ENCODE data around the gene WNT1.

The WNT1 gene

DNA sequence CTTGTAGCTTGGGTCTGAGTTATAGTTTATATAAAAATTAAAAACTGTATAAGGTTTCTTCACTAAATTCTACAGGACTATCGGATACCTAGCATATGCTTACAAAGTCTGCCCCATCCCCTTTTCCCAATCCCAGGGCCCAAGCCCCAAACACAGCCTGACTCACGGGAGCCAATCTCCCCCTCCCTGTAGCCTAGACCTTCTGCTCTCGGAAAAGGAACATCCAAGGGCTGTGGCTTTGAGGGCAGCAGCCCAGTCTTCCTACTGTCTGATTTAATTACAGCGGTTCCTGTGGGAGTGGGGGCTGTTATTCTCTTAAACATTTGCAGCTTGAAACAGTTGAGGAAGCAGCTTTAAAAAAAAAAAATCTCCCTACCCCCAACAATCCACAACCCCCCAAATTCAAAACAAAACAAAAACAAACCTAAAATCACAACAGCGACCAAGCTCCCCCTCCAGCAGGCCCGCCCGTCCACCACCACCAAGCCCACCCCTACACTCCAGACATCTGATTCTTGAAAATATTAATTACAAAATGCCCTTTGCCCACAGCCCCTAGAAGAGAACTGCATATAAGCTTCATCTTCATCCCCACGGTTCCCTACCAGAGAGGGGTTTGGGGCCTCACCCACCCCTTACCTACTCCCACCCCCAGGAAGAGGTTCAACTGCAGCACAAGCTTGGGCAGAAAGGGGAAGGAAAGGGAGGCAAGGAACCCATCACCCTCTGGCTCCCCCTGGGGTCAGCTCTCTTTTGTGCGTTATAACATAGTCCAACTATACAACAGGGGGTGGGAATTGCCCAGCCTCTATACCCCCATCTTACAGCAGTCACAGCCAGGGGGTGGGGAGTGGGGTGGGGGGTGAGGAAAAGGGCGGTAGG lies 41.6 kb downstream of the WNT1 start:
- H3K27ac ChIP-seq (ENCODE audit: low read length): peak overlapping the region; percentile 81
- H2AFZ ChIP-seq (ENCODE audit: low read depth, low read length): no peak overlapping the region
- no peak for TF ChIP-seq EZH2phosphoT487 (IDR thresholded peaks at IDR 0.05; ENCODE audit: low read depth)
- TF ChIP-seq, protein P1, sequence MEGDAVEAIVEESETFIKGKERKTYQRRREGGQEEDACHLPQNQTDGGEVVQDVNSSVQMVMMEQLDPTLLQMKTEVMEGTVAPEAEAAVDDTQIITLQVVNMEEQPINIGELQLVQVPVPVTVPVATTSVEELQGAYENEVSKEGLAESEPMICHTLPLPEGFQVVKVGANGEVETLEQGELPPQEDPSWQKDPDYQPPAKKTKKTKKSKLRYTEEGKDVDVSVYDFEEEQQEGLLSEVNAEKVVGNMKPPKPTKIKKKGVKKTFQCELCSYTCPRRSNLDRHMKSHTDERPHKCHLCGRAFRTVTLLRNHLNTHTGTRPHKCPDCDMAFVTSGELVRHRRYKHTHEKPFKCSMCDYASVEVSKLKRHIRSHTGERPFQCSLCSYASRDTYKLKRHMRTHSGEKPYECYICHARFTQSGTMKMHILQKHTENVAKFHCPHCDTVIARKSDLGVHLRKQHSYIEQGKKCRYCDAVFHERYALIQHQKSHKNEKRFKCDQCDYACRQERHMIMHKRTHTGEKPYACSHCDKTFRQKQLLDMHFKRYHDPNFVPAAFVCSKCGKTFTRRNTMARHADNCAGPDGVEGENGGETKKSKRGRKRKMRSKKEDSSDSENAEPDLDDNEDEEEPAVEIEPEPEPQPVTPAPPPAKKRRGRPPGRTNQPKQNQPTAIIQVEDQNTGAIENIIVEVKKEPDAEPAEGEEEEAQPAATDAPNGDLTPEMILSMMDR (IDR thresholded peaks at IDR 0.05; ENCODE audit: low read depth, low read length): peak; percentile 45
- peaks cover 19% of the 10 kb centered on the region for H3K79me2 ChIP-seq (ENCODE audit: low read length)
- peak overlapping the region; percentile 91 for H3K4me3 ChIP-seq (ENCODE audit: low read length)
- peaks cover 17% of the 10 kb centered on the region for H3K36me3 ChIP-seq (replicated peaks; ENCODE audit: low read depth, low read length)
- H3K9ac ChIP-seq (ENCODE audit: low read length): peak overlapping the region; percentile 86
- H3K9me3 ChIP-seq (ENCODE audit: insufficient read depth, low read length): no peaks in the 10 kb centered on the region
- H4K20me1 ChIP-seq (ENCODE audit: insufficient read depth, low read length): no peaks in the 10 kb centered on the region
- peak overlapping the region; percentile 89 for H3K4me2 ChIP-seq (ENCODE audit: low read length)
- peaks cover 16% of the 10 kb centered on the region for H3K4me1 ChIP-seq (ENCODE audit: low read length)
- H3K27me3 ChIP-seq (ENCODE audit: low read depth, low read length): no peaks in the 10 kb centered on the region

DNA sequence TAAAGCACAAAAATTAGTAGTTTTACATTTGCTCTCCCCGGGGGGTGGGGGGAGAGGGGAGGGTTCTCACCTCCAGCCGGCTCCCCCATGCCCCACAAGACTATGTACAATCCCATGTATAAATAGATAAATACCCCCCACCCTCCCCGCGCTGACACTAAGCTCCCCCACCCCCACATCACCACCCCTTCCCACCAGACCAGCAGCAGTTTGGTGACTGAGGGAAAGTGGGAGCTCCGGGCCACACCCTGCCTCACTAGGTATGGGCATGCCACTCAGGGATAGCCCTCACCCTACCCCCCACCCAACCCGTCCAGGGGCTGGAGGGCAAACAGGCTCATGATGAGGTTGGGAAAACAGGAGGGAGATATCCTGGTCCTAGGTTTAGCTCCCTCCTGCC lies 42.3 kb downstream of the WNT1 start:
- Histone ChIP-seq H3K79me2 (ENCODE audit: low read length) (peaks cover 19% of the 10 kb centered on the region), H3K27ac (ENCODE audit: low read length) (no peak overlapping the region), H4K20me1 (ENCODE audit: insufficient read depth, low read length) (no peaks in the 10 kb centered on the region), H3K27me3 (ENCODE audit: low read depth, low read length) (no peaks in the 10 kb centered on the region), H2AFZ (ENCODE audit: low read depth, low read length) (no peak overlapping the region), H3K4me3 (ENCODE audit: low read length) (no peak overlapping the region), H3K36me3 (replicated peaks; ENCODE audit: low read depth, low read length) (peaks cover 20% of the 10 kb centered on the region), H3K9ac (ENCODE audit: low read length) (no peak overlapping the region), H3K4me2 (ENCODE audit: low read length) (no peak overlapping the region), H3K9me3 (ENCODE audit: insufficient read depth, low read length) (no peaks in the 10 kb centered on the region), H3K4me1 (ENCODE audit: low read length) (peaks cover 16% of the 10 kb centered on the region)
- TF ChIP-seq, protein P1 (IDR thresholded peaks at IDR 0.05; ENCODE audit: low read depth, low read length): no peak
- TF ChIP-seq EZH2phosphoT487 (IDR thresholded peaks at IDR 0.05; ENCODE audit: low read depth): no peak

DNA sequence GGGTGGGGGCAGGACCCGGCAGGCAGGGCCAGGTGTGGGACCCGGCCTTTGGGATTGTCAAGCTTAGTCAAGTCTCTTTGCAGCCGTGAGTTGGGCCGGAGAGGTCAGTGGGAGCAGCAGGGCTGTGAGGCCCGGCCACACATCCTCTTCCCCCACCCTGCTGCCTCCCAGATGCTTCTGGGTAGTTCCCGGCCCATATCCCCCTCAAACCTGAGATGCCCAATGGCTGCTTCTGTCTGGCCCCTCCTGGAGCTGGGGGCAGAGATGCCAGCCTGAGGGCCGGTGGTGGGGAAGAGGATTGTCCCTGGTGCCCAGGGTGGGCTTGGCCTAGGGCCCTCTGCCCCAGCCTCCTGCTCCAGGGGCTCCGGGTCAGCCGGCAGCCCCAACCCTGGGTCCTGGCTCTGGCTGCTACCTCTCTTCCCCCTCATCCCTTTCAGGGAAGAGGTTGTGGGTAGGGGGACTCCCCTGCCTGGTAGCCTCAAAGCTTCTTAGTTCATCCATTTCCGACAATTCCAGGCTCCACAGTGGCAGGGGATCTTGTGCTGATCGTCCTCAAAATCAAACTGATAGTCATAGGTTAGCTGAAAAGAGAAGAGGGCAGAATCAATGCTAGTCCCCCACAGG lies 43.3 kb downstream of the WNT1 start:
- H3K9ac ChIP-seq (ENCODE audit: low read length): no peak overlapping the region
- H3K9me3 ChIP-seq (ENCODE audit: insufficient read depth, low read length): no peaks in the 10 kb centered on the region
- H3K79me2 ChIP-seq (ENCODE audit: low read length): peaks cover 19% of the 10 kb centered on the region
- H3K27me3 ChIP-seq (ENCODE audit: low read depth, low read length): no peaks in the 10 kb centered on the region
- peaks cover 30% of the 10 kb centered on the region for H3K36me3 ChIP-seq (replicated peaks; ENCODE audit: low read depth, low read length)
- H3K4me1 ChIP-seq (ENCODE audit: low read length): peaks cover 16% of the 10 kb centered on the region
- H4K20me1 ChIP-seq (ENCODE audit: insufficient read depth, low read length): no peaks in the 10 kb centered on the region
- no peak overlapping the region for H3K4me3 ChIP-seq (ENCODE audit: low read length)
- no peak overlapping the region for H3K4me2 ChIP-seq (ENCODE audit: low read length)
- TF ChIP-seq EZH2phosphoT487 (IDR thresholded peaks at IDR 0.05; ENCODE audit: low read depth): no peak
- TF ChIP-seq, protein P1 (IDR thresholded peaks at IDR 0.05; ENCODE audit: low read depth, low read length): no peak
- H3K27ac ChIP-seq (ENCODE audit: low read length): no peak overlapping the region
- H2AFZ ChIP-seq (ENCODE audit: low read depth, low read length): no peak overlapping the region

DNA sequence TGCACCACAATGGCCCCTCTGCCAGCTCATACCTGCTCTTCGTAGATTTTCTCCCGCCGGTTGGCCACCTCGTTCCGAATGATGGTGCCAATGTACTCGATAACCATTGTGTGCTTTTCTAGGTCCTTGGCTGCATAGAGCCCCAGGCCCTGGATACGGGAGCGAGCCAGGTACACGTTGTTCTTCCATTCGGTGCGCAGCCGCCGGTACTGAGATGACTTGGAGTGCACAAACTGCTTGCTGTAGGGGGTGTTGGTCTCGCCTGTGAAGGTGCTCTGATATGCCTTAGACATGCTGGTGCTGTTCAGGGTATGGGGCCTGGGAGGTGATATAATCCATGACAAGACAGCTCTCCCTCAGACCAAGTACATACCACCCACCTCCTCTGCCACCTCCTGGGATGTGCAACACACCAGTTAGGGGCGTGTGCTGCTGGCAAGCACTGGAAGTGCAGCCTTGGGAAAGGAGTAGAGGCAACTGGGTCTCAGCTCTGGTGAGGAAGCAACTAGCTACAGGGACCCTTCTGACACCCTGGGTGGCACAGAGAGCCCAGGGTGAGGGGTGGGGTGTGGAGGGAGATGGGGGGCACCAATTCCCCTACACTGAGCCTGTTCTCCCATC lies 44.5 kb downstream of the WNT1 start:
- Histone ChIP-seq H3K79me2 (ENCODE audit: low read length) (peaks cover 7% of the 10 kb centered on the region), H3K4me2 (ENCODE audit: low read length) (no peak overlapping the region), H3K4me1 (ENCODE audit: low read length) (peaks cover 11% of the 10 kb centered on the region), H3K27ac (ENCODE audit: low read length) (no peak overlapping the region), H3K36me3 (replicated peaks; ENCODE audit: low read depth, low read length) (peaks cover 31% of the 10 kb centered on the region), H2AFZ (ENCODE audit: low read depth, low read length) (no peak overlapping the region), H3K9me3 (ENCODE audit: insufficient read depth, low read length) (no peaks in the 10 kb centered on the region), H3K4me3 (ENCODE audit: low read length) (no peak overlapping the region), H3K27me3 (ENCODE audit: low read depth, low read length) (no peaks in the 10 kb centered on the region), H4K20me1 (ENCODE audit: insufficient read depth, low read length) (no peaks in the 10 kb centered on the region), H3K9ac (ENCODE audit: low read length) (no peak overlapping the region)
- TF ChIP-seq, protein P1 (IDR thresholded peaks at IDR 0.05; ENCODE audit: low read depth, low read length): no peak
- TF ChIP-seq EZH2phosphoT487 (IDR thresholded peaks at IDR 0.05; ENCODE audit: low read depth): no peak

Data from OCI-LY3 (cell line).